Stimulated activated CD8-positive, alpha-beta memory T cell treated with anti-CD3 and anti-CD28 coated beads, Interleukin-7, amount 100 ng/mL, for 4 hours (primary cell): ENCODE data around the gene ADGRD1.

ENCODE experiments used
- DNase-seq, 2 donors: peaks; one replicate each; pipeline ENCODE4 v3.0.0-alpha.2; 2020; ENCODE audit warnings: low read depth in 2 of 2

The ADGRD1 gene

DNA sequence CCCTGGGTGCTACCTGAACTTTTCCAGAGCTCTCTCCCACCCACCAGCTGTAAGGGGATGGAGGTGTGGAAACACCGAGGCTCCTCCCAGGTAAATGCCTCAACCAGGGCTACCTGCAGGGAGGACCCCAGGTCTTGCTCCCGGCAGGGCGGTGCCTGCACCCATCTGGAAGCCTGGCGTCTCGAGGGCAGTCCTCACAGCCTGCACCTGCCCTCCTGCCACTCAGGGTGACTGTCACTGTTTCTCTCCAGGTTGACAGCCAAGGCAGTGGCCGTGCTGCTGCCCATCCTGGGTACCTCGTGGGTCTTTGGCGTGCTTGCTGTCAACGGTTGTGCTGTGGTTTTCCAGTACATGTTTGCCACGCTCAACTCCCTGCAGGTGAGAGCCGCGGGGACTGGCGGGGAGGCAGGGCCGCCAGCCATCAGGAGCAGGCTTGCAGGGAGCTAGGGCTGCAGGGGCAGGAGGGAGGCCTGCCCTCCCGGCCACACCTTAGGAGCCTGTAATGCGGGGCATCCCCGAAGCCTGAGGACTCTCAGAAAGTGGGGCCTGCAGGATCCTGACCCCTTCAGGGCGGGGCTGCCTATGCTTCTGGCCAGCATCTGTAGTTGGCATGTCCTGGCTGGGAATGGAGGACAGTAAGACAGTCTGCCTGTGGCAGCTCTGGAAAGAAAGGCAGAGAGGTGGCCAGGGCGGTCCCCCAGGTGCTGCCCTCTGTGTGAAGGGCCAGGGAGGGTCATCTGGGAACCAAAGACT lies 182.3 kb downstream of the ADGRD1 start:
- DNase-seq: no peak

DNA sequence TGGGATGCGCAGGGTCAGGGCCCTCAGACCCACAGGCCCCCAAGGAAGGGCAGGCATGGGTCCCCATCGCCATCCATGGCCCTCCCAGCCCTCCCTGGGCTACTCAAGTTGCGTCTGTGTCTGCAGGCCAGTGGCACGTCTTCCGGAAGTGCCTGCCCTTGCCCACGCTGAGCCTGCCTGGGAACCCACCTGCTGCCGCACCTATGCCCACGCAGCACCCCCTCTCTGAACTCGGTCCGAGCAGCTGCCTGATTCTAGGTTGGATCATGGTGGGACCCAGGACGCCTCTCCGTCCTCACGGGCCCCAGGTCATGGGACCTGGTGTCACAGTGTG lies 182.8 kb downstream of the ADGRD1 start:
- DNase-seq: no peak

DNA sequence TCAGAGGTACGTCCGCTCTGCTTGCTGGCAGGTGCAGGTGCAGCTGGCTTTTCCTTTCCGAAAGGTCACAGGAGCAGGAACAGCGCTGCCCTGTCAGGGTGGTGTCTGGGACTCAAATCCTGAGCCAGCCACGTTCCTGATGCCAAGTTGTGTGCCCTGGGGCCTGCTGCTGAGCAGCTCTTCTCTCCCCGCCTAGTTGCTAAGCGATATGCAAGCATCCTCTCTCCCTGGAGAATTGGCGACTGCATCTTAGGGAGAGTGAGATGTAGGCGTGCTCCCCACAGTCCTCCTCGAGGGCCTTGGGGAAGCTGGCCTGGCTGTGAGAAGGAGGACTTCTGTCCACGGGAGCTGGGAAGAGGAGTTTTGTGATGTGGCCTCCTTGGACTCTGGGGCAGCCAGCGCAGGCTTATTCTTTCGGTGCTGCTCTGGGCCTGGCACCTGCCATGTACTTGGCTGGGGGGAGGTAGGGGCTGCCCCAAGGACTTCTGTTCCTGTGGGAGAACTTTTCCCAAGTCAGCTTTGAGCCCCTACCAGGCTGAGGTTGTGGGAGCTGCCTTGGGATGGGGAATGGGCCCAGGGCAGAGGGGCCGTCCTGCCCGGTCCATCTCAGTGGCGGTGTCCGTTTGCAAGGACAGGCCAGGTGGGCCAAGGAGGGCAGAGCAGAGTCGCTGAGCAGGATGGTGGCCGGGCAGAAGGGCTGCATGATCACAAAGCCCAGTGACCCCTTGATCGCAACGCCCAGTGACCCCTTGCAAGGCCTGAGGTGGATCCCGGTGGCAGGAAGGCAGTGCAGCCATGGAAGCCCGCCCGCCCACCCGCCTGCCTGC lies 183.5 kb downstream of the ADGRD1 start:
- no peak for DNase-seq

DNA sequence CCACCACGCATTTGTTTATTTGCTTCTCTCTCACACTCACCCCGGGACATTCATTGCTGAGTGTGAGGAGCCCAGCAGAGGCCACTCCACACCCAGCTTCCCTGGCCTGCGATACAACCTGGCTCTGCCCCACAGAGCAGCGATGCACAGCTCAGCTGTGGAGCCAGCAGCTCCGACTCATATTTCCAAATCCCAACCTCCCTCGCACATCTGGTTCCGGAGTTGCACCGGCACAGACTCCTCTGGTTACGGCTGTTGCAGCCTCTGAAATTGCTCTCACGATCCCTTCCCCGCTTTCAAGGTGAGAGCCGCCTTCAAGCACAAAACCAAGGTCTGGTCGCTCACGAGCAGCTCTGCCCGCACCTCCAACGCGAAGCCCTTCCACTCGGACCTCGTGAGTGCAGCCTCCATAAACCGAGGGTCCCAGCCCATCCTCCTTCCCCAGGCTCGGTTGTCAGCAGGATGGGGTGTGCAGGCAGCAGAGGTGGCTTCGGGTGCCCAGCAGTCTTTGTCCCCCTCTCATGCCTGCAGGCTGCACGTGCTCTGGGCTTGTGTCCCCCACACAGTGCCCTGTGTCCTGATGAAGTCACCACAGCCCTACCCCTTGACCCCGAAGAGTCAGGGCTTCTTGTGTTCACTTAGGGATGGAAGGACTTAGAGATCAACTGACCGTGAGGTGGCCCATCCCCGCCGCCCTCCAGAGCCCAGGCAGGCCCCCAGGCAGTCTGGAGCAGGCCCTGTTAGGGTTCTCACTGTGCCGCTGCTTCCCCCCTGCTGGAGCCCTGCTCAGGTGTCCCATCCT lies 184.3 kb downstream of the ADGRD1 start:
- DNase-seq: no peak

DNA sequence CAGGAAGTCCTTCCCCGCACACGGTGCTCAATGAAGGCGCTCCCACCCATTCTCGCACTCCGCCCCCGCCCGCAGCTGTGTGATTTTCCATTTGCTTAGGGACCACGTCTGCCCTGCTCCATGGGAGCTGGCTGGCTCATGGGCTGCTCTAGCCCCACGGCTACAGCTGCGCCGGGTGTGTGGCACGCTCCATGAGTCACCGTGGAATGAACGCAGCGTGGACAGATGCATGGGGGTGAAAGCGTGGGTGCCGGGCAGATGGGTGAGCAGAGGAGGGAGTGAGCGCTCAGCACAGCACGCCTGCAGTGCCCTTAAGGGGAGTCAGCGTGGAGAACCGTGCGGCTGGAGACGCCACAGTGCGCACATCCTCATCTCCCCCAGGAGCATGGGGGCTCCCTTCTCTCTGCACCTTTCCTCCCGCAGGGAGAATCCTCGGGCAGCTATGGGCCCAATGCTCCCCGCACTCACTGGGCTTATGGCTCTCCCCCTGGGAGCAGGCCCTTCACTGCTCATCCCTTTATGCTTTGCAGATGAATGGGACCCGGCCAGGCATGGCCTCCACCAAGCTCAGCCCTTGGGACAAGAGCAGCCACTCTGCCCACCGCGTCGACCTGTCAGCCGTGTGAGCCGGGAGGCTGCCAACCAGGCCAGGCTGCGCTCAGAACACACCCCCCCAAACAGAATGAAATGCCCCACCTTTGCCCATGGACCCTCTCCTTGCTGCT lies 185.1 kb downstream of the ADGRD1 start:
- DNase-seq: no peak

DNA sequence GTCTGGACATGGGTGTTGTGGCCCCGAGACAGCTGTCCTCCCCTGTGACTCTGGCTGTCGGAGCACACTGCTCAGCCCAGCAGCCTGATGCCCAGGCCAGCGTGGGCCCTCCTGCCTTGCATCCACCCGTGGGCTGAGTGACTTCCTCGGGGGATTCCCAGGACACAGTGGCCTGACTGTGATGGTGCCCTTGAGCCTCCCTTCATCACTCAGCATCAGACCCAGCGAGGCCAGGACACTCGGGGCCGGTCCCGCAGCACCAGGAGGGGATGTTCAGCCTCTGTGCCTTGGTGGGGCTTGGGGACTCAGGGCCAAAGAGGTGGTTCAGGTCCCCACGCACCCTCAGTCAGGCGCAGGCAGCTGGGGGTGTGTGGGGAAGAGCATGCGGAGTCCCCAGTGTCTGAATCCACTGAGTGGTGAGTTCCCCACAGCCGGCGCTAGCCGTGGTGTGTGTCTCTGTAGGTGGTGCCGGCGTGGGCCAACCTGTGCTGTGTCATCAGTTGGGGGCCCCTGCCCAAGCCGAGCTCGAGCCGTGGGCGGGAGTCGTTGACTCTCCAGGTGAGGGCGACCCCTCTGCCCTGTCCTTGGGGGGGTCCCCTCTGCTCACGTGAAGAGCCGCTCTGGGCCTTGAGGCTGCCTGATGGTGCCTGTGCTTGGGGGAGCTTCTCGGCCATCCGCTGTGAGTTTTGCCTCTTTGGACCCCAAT lies 185.8 kb downstream of the ADGRD1 start:
- no peak for DNase-seq

DNA sequence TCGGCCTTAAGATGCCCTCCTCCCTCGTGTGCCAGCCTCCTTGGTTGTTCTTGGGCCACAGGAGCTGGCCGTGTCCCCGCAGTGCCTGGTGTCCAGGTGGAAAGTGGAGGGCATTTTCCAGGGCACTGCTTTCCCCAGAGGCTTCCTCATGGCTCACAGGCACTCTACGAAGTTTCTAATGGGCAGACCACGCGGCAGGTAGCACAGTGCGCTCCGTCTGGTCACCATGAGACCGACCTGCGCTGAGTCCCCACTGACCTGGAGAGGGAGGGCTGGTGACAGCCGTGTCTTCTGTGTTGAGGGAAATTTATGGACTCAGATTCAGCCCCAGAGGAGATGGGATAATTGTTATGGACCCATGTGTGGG lies 186.3 kb downstream of the ADGRD1 start:
- no peak for DNase-seq

DNA sequence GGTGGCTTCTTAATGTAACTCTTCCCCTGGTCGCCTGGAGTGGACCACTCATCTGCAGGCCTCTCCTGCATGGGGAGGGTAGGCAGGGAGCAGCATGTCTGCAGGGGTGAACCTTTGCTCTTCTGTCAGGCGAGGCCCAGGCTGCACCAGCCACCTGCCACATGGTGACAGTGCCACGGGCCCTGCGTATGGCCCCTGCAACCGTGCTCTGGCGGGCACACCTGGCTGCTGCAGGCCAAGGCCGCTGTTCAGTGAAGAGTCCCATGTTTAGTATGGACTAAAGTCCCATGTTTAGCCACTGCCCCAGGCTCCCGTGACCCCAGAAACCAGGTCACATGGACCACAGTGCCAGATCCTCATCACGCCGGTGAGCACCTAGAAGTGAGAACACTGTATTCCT lies 187.0 kb downstream of the ADGRD1 start:
- DNase-seq: no peak

DNA sequence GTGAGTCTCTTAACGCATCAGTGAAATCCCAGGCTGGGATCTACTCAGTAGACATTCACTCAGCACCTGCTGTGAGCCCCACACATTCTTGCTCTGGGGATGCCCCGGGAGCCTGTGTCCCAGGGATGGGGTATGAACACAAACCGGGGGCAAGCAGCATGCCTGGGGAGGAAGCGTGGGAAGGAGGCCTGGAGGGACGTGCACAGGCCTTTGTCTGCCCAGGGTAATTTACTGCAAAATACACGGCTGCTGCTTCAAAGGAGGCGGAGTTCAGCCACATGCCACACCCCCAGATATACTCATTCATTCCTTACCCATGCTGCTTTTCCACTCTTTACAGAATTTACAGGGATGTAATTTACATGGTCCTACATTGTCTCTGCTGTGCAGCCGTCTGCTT lies 187.8 kb downstream of the ADGRD1 start:
- no peak for DNase-seq

DNA sequence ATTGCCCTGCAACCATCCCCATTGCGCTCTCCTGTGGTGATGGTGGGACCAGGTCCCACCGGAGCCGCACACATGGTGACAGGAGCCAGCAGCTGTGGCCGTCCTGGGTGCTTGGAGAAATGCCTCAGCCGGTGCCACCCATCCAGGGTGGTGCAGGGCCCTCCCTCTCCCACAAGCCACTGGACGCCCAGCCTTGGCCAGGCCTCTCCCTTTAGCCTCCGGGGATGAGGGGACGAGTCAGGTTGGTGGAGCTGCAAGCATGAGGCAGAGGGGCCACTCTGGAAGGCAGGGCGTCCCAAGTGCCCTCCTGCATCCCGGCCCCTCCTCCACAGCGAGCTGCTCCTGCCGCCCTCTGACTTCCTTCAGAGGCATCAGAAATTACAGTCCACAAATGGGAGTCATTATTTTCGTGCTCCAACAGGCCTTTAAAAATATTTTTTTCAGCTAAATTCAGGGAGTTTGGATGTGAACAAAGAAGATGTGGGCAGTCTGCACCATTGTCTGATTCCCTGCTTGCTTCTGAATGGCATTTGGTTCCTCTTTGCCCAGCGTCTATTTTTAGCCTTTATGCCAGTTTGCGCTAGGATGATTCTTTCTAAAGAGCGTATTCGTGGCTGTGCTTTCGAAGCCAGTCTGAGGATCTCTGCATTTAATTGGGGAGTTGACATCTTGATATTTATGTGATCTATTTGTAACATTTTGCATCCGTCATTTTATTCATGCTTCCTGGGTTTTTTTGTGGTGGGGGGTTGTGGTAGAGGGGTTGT lies 189.4 kb downstream of the ADGRD1 start:
- no peak for DNase-seq

DNA sequence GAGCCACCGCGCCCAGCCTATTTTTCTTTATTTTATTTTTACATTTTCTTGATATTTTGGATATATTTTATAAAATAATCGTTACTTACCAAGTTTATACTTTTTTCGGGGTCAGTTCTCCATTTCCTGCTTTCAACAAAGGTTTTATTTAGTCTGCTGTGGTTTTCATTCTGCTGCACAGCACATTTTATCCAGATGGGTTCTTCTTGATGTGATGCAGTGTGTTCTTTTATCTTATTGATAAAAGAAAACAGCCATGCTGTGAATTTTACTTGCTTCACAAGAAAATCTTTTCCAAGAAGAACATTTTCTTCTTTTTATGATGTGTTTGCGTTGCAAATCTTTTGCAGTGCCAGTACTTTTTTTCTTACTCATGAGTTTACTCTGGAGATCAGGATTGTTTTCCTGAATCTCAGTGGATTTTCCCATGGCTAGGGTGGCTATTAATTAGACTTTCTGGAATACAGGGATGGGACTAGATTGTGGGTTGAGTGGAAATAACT lies 192.5 kb downstream of the ADGRD1 start:
- no peak for DNase-seq

DNA sequence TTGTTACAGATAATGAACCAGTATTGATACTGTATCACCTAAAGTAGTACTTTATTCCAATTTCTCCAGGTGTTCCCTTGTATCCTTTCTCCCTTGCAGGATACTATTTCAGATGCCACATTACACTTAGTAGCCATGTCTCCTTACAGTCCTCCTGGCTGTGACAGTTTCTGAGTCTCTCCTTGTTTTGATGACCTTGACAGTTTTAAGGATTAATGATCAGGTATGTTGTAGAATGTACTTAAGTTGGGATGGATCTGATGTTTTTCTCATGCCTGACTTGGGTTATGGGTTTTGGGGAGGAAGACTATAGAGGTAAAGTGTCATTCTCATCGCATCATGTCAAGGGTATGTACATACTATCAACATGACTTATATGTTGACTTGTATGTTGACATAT lies 193.6 kb downstream of the ADGRD1 start:
- DNase-seq: no peak

DNA sequence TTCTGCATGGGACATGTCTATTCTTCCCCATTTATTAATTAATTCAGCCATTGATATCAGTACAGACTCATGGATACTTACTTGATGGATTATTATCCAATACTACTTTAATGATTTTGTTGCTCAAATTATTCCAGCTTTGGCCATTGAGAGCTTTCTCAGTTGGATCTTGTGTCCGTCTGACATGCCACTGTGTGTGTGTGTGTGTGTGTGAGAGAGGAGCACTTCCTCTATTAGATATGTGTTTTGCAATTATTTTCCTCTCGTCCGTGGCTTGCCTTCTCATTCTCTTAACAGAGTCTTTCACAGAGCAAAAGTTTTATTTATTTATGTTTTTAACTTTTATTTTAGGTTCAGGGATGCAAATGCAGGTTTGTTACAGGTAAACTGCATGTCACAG lies 194.2 kb downstream of the ADGRD1 start:
- no peak for DNase-seq

DNA sequence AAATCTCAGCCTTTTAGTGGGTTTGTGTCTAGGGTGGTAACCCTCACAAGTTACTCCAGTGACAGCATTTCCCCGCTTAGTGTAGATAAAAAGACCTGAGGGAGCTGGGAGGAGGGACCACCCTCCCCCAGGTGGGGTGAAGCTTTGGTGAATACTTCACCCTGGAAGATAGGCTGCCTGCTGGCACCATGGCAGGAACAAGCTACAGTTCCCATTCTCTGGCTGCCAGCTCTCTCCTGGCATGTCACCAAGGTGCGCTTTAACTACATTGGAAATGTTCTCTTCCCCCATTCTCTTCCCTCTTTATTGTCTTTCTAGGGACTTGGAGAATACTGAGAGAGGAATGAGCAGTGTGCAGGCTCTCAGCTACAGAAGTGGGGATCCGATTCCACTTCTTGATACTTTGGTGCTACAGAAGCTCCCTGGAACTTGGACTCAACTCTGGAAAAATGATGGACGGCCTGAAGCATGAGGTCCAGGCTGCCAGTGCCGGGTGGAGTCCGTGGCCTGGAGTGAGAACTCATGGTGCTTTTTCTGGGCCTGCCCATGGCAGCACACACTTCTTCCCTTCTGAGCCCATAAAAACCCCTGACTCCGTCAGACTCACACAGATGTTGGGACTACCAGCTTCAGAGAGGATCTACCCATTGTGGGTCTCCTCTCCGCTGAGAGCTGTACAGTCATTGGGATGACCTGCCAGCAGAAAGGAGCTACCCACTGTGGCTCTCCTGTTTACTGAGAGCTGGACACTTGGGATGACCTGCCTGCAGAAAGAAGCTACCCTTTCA lies 198.0 kb downstream of the ADGRD1 start:
- DNase-seq: no peak

DNA sequence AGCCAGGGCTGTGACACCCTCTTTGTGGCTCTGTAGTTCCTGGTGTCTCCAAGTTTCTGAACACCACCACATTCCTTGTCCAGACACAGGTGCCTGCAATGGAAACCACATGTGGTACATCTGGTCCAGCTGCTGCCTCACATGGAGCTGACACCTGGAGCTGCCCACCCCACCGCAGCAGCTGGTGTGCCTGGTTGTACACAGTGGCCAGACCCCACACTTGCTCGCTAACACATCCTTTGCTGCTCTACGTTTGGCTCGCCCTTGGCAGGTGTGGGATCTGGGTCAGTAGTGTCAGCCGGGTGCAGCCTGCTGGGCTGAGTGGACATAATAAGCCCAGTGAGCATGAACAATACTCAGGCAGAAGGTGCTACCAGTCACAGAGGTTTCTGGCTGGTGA lies 198.9 kb downstream of the ADGRD1 start:
- DNase-seq: no peak

DNA sequence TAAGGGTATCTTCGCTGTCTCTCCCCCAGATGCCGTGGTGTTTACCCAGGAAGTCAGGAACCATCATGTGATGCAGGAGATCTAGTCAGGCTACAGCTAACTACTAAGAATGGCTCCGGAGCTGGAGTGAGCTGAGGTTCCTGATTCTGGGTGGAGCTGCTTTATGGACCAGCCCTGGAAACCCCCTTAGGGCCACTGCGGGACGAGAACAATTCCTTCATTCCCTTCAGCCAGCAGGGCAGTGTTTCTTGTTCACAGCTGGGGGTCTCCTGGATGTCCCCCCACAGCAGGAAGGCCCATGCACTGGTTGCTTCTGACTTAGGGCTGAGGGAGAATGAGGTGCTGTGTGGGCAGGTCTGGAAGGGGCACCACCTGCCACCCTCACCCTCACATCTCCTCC lies 199.3 kb downstream of the ADGRD1 start:
- no peak for DNase-seq

DNA sequence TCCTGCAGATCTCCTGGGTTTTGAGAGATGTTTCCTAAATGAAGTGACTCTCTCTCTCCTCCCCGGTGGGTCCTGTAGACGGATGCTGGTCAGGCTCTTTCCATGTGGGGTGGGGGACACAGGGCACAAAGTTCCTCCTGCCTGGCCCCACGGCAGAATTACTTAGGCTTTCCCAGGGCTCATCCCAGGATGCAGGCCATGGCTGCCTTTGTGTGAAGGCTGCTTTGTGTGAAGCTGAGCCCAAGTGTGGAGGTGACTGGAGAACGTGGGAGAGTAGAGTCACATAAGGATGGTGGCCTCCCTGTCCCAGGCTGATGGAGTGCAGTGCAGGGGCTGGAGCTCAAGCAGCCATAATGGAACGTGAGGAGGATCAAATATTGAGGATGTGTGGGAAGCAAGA lies 200.2 kb downstream of the ADGRD1 start:
- no peak for DNase-seq

DNA sequence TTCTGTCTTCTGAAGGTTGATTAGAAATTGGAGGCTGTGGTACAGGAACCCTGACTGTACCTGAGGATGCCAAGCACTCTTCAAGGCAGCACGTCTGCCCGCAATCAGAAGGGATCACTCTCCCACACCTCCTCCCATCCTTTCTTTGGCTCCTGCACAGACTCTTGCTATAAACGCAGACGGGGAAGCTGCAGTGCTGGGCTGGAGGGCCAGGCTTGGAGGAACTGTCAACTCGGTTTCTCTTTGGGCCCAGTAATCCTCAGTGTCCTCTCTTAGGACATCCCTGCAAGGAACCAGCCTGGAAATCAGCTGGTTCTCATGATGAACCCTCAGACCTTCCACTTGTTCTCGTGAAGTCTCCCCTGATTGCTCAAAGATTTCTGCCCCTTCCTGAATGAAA lies 201.4 kb downstream of the ADGRD1 start:
- DNase-seq: no peak

DNA sequence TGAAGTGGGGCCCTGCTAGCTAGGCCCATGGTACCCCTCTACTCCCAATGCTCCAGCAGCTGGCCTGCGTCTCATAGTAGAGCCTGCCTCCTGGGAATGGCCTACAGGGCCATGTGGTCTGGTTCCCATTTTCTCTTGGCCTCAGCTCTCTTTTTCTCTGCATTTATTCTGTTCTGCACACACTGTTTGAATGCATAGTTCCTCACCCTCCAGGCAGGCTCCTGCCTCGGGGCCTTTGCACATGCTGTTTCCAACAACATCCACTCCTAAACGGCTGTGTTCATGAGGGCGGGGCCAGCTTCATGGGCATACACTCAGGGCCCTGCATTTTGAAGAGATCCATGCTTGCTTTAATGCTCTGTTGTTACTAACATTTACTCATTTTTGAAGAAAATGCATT lies 204.0 kb downstream of the ADGRD1 start:
- no peak for DNase-seq

DNA sequence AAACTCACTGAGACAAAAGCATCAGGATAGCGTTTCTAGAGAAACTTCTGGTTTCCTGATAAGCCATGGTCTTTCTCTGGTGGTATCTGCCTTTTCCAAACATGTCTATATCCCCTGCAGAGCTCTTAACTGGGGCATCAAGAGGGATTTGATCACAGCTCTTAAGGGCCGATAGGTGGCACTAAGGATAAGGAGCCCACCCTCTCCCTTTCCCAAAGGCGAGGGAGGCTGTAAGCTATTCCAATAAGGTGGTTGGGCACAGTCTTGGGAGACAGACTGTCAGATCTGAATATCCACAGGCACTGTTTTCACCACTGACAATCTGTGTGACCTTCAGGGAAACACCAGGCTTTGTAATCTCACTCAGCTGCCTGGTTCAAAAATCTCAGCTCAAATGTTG lies 206.0 kb downstream of the ADGRD1 start:
- DNase-seq: no peak
